GM12878 (cell line): Measurements from ENCODE around the gene CTNNA2. TPM values are rescaled to one million over a fixed set of nuclear protein-coding genes. Genes with fewer than 3 reads are reported as not detected.

Experiments
- ATAC-seq: fragments of 200-7000 bp; cut with Tn5 transposase; 3 replicates; pipeline ENCODE4 v1.9.1; 2020; ENCODE audit warnings: mild to moderate bottlenecking, moderate library complexity
- BruUV-seq: library from RNA; stranded (reverse); fragments of 400-500 nt; replicated peaks from 2 replicates; lab custom pipeline; 2021; lab: Mats Ljungman, UMichigan
- CTCF ChIA-PET: fragments of 300-600 bp; sonication (Branson Sonifier 250); formaldehyde crosslinking; extraction: SDS; loops from one replicate; lab custom pipeline; 2021; ENCODE audit warnings: inconsistent platforms; lab: Yijun Ruan, JAX
- POLR2A ChIA-PET: fragments of 350-600 bp; formaldehyde crosslinking; extraction: SDS; loops from one replicate; lab custom pipeline; 2021; ENCODE audit warnings: inconsistent platforms; lab: Charles Lee
- RAD21 ChIA-PET: fragments of 300-600 bp; sonication (Branson Sonifier 250); formaldehyde crosslinking; loops from one replicate; lab custom pipeline; 2023; ENCODE audit warnings: antibody characterized with exemption; ENCODE audit not compliant: unreplicated experiment; lab: Charles Lee
- SMC1A ChIA-PET: fragments of 300-600 bp; sonication (Branson Sonifier 250); formaldehyde crosslinking; loops from one replicate; lab custom pipeline; 2023; ENCODE audit not compliant: unreplicated experiment, uncharacterized antibody; lab: Charles Lee
- DNase-seq: peaks from one replicate; pipeline ENCODE4 v3.0.0-alpha.2; 2011; ENCODE audit warnings: low read depth, low spot score
- FAIRE-seq: peaks from 3 replicates; lab custom pipeline; 2011; peaks lifted over from hg19 to GRCh38; lab: Jason Lieb, UNC
- H2AFZ ChIP-seq: 2 replicates; pipeline ENCODE4 v1.6.0; 2011; ENCODE audit warnings: low read depth, low read length, control low read depth; ENCODE audit not compliant: control insufficient read depth
- H3K27ac ChIP-seq: 2 replicates; pipeline ENCODE4 v1.5.1; 2011; ENCODE audit warnings: control low read depth; ENCODE audit not compliant: control insufficient read depth, insufficient read depth
- H3K27me3 ChIP-seq, 2 experiments: replicated peaks in 1 of 2; 2 replicates each; pipeline versions ENCODE4 v1.6.0 to v1.6.1; 2011; ENCODE audit warnings: low read length in 1 of 2; ENCODE audit not compliant: control insufficient read depth in 2 of 2, insufficient read depth in 2 of 2
- H3K36me3 ChIP-seq, 2 experiments: 2 replicates each; pipeline ENCODE4 v1.5.1; 2011; ENCODE audit warnings: low read length in 1 of 2; ENCODE audit not compliant: control insufficient read depth in 2 of 2, insufficient read depth in 2 of 2
- H3K4me1 ChIP-seq: 2 replicates; pipeline ENCODE4 v1.6.1; 2011; ENCODE audit warnings: mild to moderate bottlenecking, low read length, moderate library complexity, mixed read lengths; ENCODE audit not compliant: control insufficient read depth, insufficient read depth
- H3K4me2 ChIP-seq: 2 replicates; pipeline ENCODE4 v1.6.0; 2011; ENCODE audit warnings: control low read depth; ENCODE audit not compliant: control insufficient read depth, insufficient read depth
- H3K4me3 ChIP-seq: fragments of 200-600 bp; sonication (generic); 2 replicates; pipeline ENCODE4 v1.5.1; 2016
- H3K79me2 ChIP-seq: 2 replicates; pipeline ENCODE4 v1.6.0; 2011; ENCODE audit warnings: low read length; ENCODE audit not compliant: control insufficient read depth, insufficient read depth
- H3K9ac ChIP-seq: 2 replicates; pipeline ENCODE4 v1.8.0; 2011; ENCODE audit warnings: low read length, control low read depth, mixed read lengths; ENCODE audit not compliant: control insufficient read depth, insufficient read depth
- H3K9me3 ChIP-seq: replicated peaks from 3 replicates; pipeline ENCODE4 v1.5.1; 2011; ENCODE audit warnings: mild to moderate bottlenecking, low read length; ENCODE audit not compliant: control insufficient read depth, insufficient read depth
- H4K20me1 ChIP-seq: 2 replicates; pipeline ENCODE4 v1.6.0; 2011; ENCODE audit not compliant: control insufficient read depth, insufficient read depth
- CEBPB ChIP-seq, 2 experiments: fragments of 150-350 bp in 1 of 2; IDR thresholded peaks; 2 replicates each; pipeline ENCODE4 v1.6.1; 2012 to 2014; ENCODE audit warnings: low read depth in 2 of 2, low read length in 2 of 2, borderline replicate concordance in 1 of 2, inconsistent platforms in 1 of 2
- CHD2 ChIP-seq: IDR thresholded peaks from 2 replicates; pipeline ENCODE4 v1.6.1; 2011; ENCODE audit warnings: low read depth, low read length, improper control_type of control experiment, borderline replicate concordance
- CREB1 ChIP-seq: IDR thresholded peaks from 2 replicates; pipeline ENCODE4 v1.6.1; 2012; ENCODE audit warnings: low read depth, mild to moderate bottlenecking, inconsistent platforms
- CREM ChIP-seq: IDR thresholded peaks from 2 replicates; pipeline ENCODE4 v1.6.1; 2014; ENCODE audit warnings: antibody characterized with exemption, low read depth
- FOS ChIP-seq: IDR thresholded peaks from 3 replicates; pipeline ENCODE4 v1.6.1; 2011; ENCODE audit warnings: borderline replicate concordance; ENCODE audit not compliant: insufficient read length; ENCODE audit errors: extremely low read depth
- JUNB ChIP-seq: IDR thresholded peaks from 2 replicates; pipeline ENCODE4 v1.6.1; 2016; ENCODE audit warnings: antibody characterized with exemption, mild to moderate bottlenecking
- LARP7 ChIP-seq: fragments of 450-650 bp; IDR thresholded peaks from 2 replicates; pipeline ENCODE4 v1.6.1; 2017; ENCODE audit warnings: mild to moderate bottlenecking
- NFXL1 ChIP-seq: fragments of 450-650 bp; IDR thresholded peaks from 2 replicates; pipeline ENCODE4 v1.6.1; 2017; ENCODE audit warnings: antibody characterized with exemption, mild to moderate bottlenecking, borderline replicate concordance
- NR2C1 ChIP-seq: fragments of 450-650 bp; IDR thresholded peaks from 2 replicates; pipeline ENCODE4 v1.6.1; 2017; ENCODE audit warnings: antibody characterized with exemption, mild to moderate bottlenecking, moderate library complexity
- POLR2AphosphoS2 ChIP-seq: IDR thresholded peaks from 2 replicates; pipeline ENCODE4 v1.6.1; 2011; ENCODE audit warnings: low read depth, mild to moderate bottlenecking, low read length, improper control_type of control experiment, moderate library complexity
- RB1 ChIP-seq: fragments of 450-650 bp; formaldehyde crosslinking; IDR thresholded peaks from 2 replicates; pipeline ENCODE4 v1.6.1; 2017; ENCODE audit warnings: mild to moderate bottlenecking, borderline replicate concordance
- RCOR1 ChIP-seq: conservative IDR thresholded peaks from 2 replicates; pipeline ENCODE4 v1.6.1; 2012; ENCODE audit warnings: low read depth, low read length, improper control_type of control experiment
- SUPT20H ChIP-seq: IDR thresholded peaks from 2 replicates; pipeline ENCODE4 v1.6.1; 2011; ENCODE audit warnings: low read depth, mild to moderate bottlenecking, low read length, moderate library complexity, borderline replicate concordance; ENCODE audit not compliant: control insufficient read depth
- YY1 ChIP-seq: IDR thresholded peaks from 2 replicates; pipeline ENCODE4 v1.6.1; 2011; ENCODE audit warnings: low read depth, mild to moderate bottlenecking, low read length
- ZNF207 ChIP-seq: fragments of 450-650 bp; IDR thresholded peaks from 2 replicates; pipeline ENCODE4 v1.6.1; 2014; ENCODE audit warnings: antibody characterized with exemption, mild to moderate bottlenecking, borderline replicate concordance
- ZNF217 ChIP-seq: fragments of 450-650 bp; IDR thresholded peaks from 2 replicates; pipeline ENCODE4 v1.6.1; 2017; ENCODE audit warnings: antibody characterized with exemption, mild to moderate bottlenecking
- in situ Hi-C: fragments of 300-500 bp; cut with MboI; formaldehyde crosslinking; loops from 9 replicates; pipeline ENCODE4 v1.14.3; 2018; ENCODE audit warnings: mixed read lengths
- intact Hi-C: fragments of 100-400 bp; cut with micrococcal nuclease; formaldehyde crosslinking; loops from one replicate; pipeline ENCODE4 v1.14.2; 2022; ENCODE audit not compliant: unreplicated experiment
- polyA plus RNA-seq, 11 experiments: library from polyadenylated mRNA; depleted of rRNA in 4 of 11; unstranded in 6 of 11; stranded (reverse) in 5 of 11; fragments of >200 nt; fragmentation: Nextera tagmentation in 4 of 11; fragmentation: Illumina TruSeq in 1 of 11; extraction: Ambion mirVana in 4 of 11; extraction: Trizol in 1 of 11; gene quantifications; 1 replicate in 1 of 11; 2 replicates in 10 of 11; pipeline versions ENCODE4 v1.2.1 to v1.2.3, GENCODE V29; 2011 to 2016; ENCODE audit warnings: inconsistent platforms in 2 of 11, missing spikeins in 2 of 11, low read depth in 1 of 11
- total RNA-seq, 4 experiments: library from RNA; depleted of rRNA in 3 of 4; stranded (reverse); fragments of >200 nt in 3 of 4; fragmentation: Illumina TruSeq in 1 of 4; extraction: Trizol in 1 of 4; gene quantifications; 2 replicates each; pipeline versions ENCODE4 v1.2.1 to v1.2.3, GENCODE V29; 2013 to 2021
- TF ChIP-seq, protein P1 (sequence below): fragments of 150-350 bp; IDR thresholded peaks from 2 replicates; pipeline ENCODE4 v1.6.1; 2014; ENCODE audit warnings: mild to moderate bottlenecking, low read depth, low read length
- TF ChIP-seq, protein P2 (sequence below): fragments of 450-650 bp; IDR thresholded peaks from 2 replicates; pipeline ENCODE4 v1.6.1; 2014; ENCODE audit warnings: mild to moderate bottlenecking
- TF ChIP-seq, protein P3 (sequence below): fragments of 450-650 bp; conservative IDR thresholded peaks from 2 replicates; pipeline ENCODE4 v1.6.1; 2017; ENCODE audit warnings: mild to moderate bottlenecking, moderate library complexity

The CTNNA2 gene
- total and polyA plus RNA-seq, 10 of the 15 experiments (the other 5 are each of a cell fraction or from before 2014, with no cell fraction given) = 2.4 to 36.2 (median 6.6) TPM

DNA sequence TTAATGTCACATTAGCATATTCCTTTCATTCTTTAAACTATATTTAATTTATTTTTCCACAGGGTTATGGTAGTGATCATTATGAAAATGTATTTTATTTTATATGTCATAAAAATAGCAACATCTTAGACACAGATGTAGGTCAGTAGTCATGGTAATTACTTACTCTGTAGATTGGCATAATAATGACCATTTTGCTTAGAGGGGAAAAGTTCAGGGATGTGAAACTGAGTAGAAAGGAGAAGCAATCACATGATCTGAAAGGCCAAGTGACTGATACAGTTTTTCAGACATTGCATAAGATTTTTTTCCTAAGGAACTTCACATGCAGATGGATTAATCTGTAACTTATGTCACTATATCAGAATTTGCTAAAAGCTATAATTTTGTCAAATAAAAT, 286.9 kb downstream of the CTNNA2 start:
- no peaks in the 10 kb centered on the region for H3K4me1 ChIP-seq
- BruUV-seq = no TSS peak
- TF ChIP-seq NR2C1 = no peak
- TF ChIP-seq CREB1 = no peak
- no peak for TF ChIP-seq RCOR1
- TF ChIP-seq LARP7 = no peak
- TF ChIP-seq RB1 = no peak
- no peak for TF ChIP-seq YY1
- no peak for TF ChIP-seq NFXL1
- TF ChIP-seq ZNF207 = no peak
- TF ChIP-seq, protein P1, sequence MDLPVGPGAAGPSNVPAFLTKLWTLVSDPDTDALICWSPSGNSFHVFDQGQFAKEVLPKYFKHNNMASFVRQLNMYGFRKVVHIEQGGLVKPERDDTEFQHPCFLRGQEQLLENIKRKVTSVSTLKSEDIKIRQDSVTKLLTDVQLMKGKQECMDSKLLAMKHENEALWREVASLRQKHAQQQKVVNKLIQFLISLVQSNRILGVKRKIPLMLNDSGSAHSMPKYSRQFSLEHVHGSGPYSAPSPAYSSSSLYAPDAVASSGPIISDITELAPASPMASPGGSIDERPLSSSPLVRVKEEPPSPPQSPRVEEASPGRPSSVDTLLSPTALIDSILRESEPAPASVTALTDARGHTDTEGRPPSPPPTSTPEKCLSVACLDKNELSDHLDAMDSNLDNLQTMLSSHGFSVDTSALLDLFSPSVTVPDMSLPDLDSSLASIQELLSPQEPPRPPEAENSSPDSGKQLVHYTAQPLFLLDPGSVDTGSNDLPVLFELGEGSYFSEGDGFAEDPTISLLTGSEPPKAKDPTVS = no peak
- no peak for TF ChIP-seq JUNB
- no peak for TF ChIP-seq CREM
- no peak for TF ChIP-seq CHD2
- TF ChIP-seq FOS = no peak
- no peak for TF ChIP-seq ZNF217
- no peak for TF ChIP-seq SUPT20H
- TF ChIP-seq, protein P2, sequence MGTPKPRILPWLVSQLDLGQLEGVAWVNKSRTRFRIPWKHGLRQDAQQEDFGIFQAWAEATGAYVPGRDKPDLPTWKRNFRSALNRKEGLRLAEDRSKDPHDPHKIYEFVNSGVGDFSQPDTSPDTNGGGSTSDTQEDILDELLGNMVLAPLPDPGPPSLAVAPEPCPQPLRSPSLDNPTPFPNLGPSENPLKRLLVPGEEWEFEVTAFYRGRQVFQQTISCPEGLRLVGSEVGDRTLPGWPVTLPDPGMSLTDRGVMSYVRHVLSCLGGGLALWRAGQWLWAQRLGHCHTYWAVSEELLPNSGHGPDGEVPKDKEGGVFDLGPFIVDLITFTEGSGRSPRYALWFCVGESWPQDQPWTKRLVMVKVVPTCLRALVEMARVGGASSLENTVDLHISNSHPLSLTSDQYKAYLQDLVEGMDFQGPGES = no peak
- TF ChIP-seq, protein P3, sequence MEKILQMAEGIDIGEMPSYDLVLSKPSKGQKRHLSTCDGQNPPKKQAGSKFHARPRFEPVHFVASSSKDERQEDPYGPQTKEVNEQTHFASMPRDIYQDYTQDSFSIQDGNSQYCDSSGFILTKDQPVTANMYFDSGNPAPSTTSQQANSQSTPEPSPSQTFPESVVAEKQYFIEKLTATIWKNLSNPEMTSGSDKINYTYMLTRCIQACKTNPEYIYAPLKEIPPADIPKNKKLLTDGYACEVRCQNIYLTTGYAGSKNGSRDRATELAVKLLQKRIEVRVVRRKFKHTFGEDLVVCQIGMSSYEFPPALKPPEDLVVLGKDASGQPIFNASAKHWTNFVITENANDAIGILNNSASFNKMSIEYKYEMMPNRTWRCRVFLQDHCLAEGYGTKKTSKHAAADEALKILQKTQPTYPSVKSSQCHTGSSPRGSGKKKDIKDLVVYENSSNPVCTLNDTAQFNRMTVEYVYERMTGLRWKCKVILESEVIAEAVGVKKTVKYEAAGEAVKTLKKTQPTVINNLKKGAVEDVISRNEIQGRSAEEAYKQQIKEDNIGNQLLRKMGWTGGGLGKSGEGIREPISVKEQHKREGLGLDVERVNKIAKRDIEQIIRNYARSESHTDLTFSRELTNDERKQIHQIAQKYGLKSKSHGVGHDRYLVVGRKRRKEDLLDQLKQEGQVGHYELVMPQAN = no peak
- TF ChIP-seq CEBPB (IDR thresholded peaks at IDR 0.05; ENCODE audit: borderline replicate concordance in 1 of 2, low read depth in 2 of 2, low read length in 2 of 2) = no peak
- TF ChIP-seq POLR2AphosphoS2 = no peak
- no peak overlapping the region for H3K4me3 ChIP-seq
- ChIA-PET SMC1A (interaction anchor here (1.2 kb wide), 1 partner anchor 23 kb away, joined by 4 read pairs; no protein-coding TSS in a partner anchor), CTCF (no interaction called here), POLR2A (no interaction called here), RAD21 (no interaction called here)
- H3K27me3 ChIP-seq = no peaks in the 10 kb centered on the region
- H3K79me2 ChIP-seq = no peaks in the 10 kb centered on the region
- H3K9ac ChIP-seq = no peak overlapping the region
- intact Hi-C loops (no loop called here), in situ Hi-C loops (no loop called here)
- H4K20me1 ChIP-seq = no peaks in the 10 kb centered on the region
- H2AFZ ChIP-seq = no peak overlapping the region
- DNase-seq = no peak
- ATAC-seq = no peak
- no peaks in the 10 kb centered on the region for H3K9me3 ChIP-seq
- no peak for FAIRE-seq
- no peaks in the 10 kb centered on the region for H3K36me3 ChIP-seq
- H3K4me2 ChIP-seq = no peak overlapping the region
- H3K27ac ChIP-seq = no peak overlapping the region
